Measurements from ENCODE around the gene ATN1. TPM values are rescaled to one million over a fixed set of nuclear protein-coding genes. Genes with fewer than 3 reads are reported as not detected.

ATN1 gene
- total RNA-seq, 2 experiments from 2014 or later = 33.9 to 34.6 TPM

GRCh38 chr12:6941267-6941666, 13.5 kb downstream of the ATN1 start:
- H3K27ac Mint-ChIP-seq = no peak overlapping the region
- ChIA-PET CTCF (interaction anchor here (6.5 kb wide), 1 partner anchor 22 kb away, joined by 71 read pairs; no protein-coding TSS in a partner anchor), POLR2A (interaction anchor here (0.9 to 19.4 kb wide), 10 partner anchors 6 to 167 kb away, joined by 3 to 295 read pairs (median 5); partner anchors contain the start of genes C12orf57, PTPN6, RNU7-1 and SPSB2)
- H3K4me1 Mint-ChIP-seq = peaks cover 47% of the 10 kb centered on the region
- DNase-seq = no peak
- no peaks in the 10 kb centered on the region for H3K9me3 Mint-ChIP-seq
- peaks cover 9% of the 10 kb centered on the region for H3K36me3 Mint-ChIP-seq (ENCODE audit: low read depth)
- no peak overlapping the region for H3K4me3 Mint-ChIP-seq
- no peaks in the 10 kb centered on the region for H3K27me3 Mint-ChIP-seq

GRCh38 chr12:6941782-6942181, 14.0 kb downstream of the ATN1 start:
- Mint-ChIP-seq H3K9me3 (no peaks in the 10 kb centered on the region), H3K36me3 (ENCODE audit: low read depth) (peaks cover 4% of the 10 kb centered on the region), H3K27ac (no peak overlapping the region), H3K4me1 (peaks cover 46% of the 10 kb centered on the region), H3K4me3 (no peak overlapping the region), H3K27me3 (no peaks in the 10 kb centered on the region)
- CTCF ChIA-PET = interaction anchor here (6.5 kb wide), 1 partner anchor 22 kb away, joined by 71 read pairs; no protein-coding TSS in a partner anchor
- DNase-seq = peak; percentile 16
- POLR2A ChIA-PET = interaction anchor here (1.0 to 11.8 kb wide), 8 partner anchors 10 to 167 kb away, joined by 3 to 295 read pairs (median 6); partner anchors contain the start of genes ATN1 and LPCAT3

GRCh38 chr12:6942331-6942665, 14.5 kb downstream of the ATN1 start:
- Mint-ChIP-seq H3K4me3 (no peak overlapping the region), H3K36me3 (ENCODE audit: low read depth) (peaks cover 3% of the 10 kb centered on the region), H3K27me3 (no peaks in the 10 kb centered on the region), H3K9me3 (no peaks in the 10 kb centered on the region), H3K4me1 (peaks cover 49% of the 10 kb centered on the region), H3K27ac (peak overlapping the region; percentile 93)
- DNase-seq = no peak
- CTCF ChIA-PET = interaction anchor here (5.7 to 11.2 kb wide), 2 partner anchors 19 to 26 kb away, joined by 42 to 465 read pairs; no protein-coding TSS in a partner anchor
- POLR2A ChIA-PET = interaction anchor here (1.8 to 11.8 kb wide), 6 partner anchors 11 to 76 kb away, joined by 6 to 1188 read pairs (median 95); partner anchors contain the start of genes ATN1, EMG1, LPCAT3 and PHB2

GRCh38 chr12:6943389-6943721, 15.6 kb downstream of the ATN1 start:
- Mint-ChIP-seq H3K9me3 (no peaks in the 10 kb centered on the region), H3K27me3 (no peaks in the 10 kb centered on the region), H3K4me3 (peak overlapping the region; percentile 86), H3K27ac (peak overlapping the region; percentile 93), H3K4me1 (peaks cover 54% of the 10 kb centered on the region), H3K36me3 (ENCODE audit: low read depth) (peaks cover 3% of the 10 kb centered on the region)
- ChIA-PET CTCF (interaction anchor here (0.6 to 11.2 kb wide), 16 partner anchors 9 to 170 kb away, joined by 3 to 465 read pairs (median 10); partner anchors contain the start of genes C1R, C1RL, CDCA3 and LPCAT3), POLR2A (interaction anchor here (0.8 to 11.8 kb wide), 52 partner anchors 9 to 1017 kb away, joined by 3 to 1188 read pairs (median 6); partner anchors contain the start of genes ATN1, C1R, C1RL and CD4)
- peak; percentile 85 for DNase-seq

GRCh38 chr12:6943722-6944380, 16.1 kb downstream of the ATN1 start, which contains the start of the genes C12orf57 and RNU7-1:
Gene C12orf57, plus strand, starts transcription at chr12:6944022. Its CDS starts 100 bp downstream, at chr12:6944122.
Gene RNU7-1, plus strand, starts transcription at chr12:6943816.
- DNase-seq = peak; percentile 89
- ChIA-PET POLR2A (interaction anchor here (0.6 to 11.8 kb wide), 59 partner anchors 9 to 1016 kb away, joined by 3 to 1188 read pairs (median 5); partner anchors contain the start of genes ATN1, C1R, C1RL and CD4), CTCF (interaction anchor here (0.6 to 11.2 kb wide), 23 partner anchors 9 to 254 kb away, joined by 3 to 465 read pairs (median 6); partner anchors contain the start of genes C1R, C1RL, CDCA3 and LPCAT3)

GRCh38 chr12:6944381-6945186, 16.8 kb downstream of the ATN1 start:
- peaks cover 59% of the 10 kb centered on the region for H3K4me1 Mint-ChIP-seq
- POLR2A ChIA-PET = interaction anchor here (0.6 to 11.8 kb wide), 57 partner anchors 8 to 1015 kb away, joined by 3 to 1188 read pairs (median 5); partner anchors contain the start of genes ATN1, C1RL, CD4 and CDCA3
- CTCF ChIA-PET = interaction anchor here (0.6 to 11.2 kb wide), 25 partner anchors 8 to 255 kb away, joined by 3 to 465 read pairs (median 4); partner anchors contain the start of genes C1R, C1RL, CDCA3 and LPCAT3

More at GRCh38 chr12:6943722-6944380, 16.1 kb downstream of the ATN1 start, which contains the start of the genes C12orf57 and RNU7-1:
- H3K27ac Mint-ChIP-seq = peak within 1 kb of the TSS; percentile 93
- H3K36me3 Mint-ChIP-seq (ENCODE audit: low read depth) = peaks cover 3% of the 10 kb centered on the region
- H3K27me3 Mint-ChIP-seq = no peaks in the 10 kb centered on the region
- H3K4me1 Mint-ChIP-seq = peaks cover 55% of the 10 kb centered on the region
- no peaks in the 10 kb centered on the region for H3K9me3 Mint-ChIP-seq
- H3K4me3 Mint-ChIP-seq = peak within 1 kb of the TSS; percentile 86

GRCh38 chr12:6945613-6946012, 17.9 kb downstream of the ATN1 start:
- Mint-ChIP-seq H3K9me3 (no peaks in the 10 kb centered on the region), H3K4me1 (peaks cover 66% of the 10 kb centered on the region), H3K27ac (peak overlapping the region; percentile 93), H3K27me3 (no peaks in the 10 kb centered on the region), H3K36me3 (ENCODE audit: low read depth) (no peaks in the 10 kb centered on the region), H3K4me3 (peak overlapping the region; percentile 86)
- DNase-seq = no peak
- ChIA-PET CTCF (interaction anchor here (1.0 to 11.2 kb wide), 15 partner anchors 8 to 168 kb away, joined by 3 to 465 read pairs (median 5); partner anchors contain the start of genes C1RL, CDCA3, LPCAT3 and SPSB2), POLR2A (interaction anchor here (1.0 to 11.8 kb wide), 15 partner anchors 7 to 412 kb away, joined by 3 to 1188 read pairs (median 33); partner anchors contain the start of genes ATN1, C1RL, CDCA3 and EMG1)

More at GRCh38 chr12:6944381-6945186, 16.8 kb downstream of the ATN1 start:
- Mint-ChIP-seq H3K9me3 (no peaks in the 10 kb centered on the region), H3K27me3 (no peaks in the 10 kb centered on the region), H3K36me3 (ENCODE audit: low read depth) (peaks cover 3% of the 10 kb centered on the region), H3K4me3 (peak overlapping the region; percentile 86), H3K27ac (peak overlapping the region; percentile 93)
- DNase-seq = peak; percentile 91

GRCh38 chr12:6946033-6946919, 18.5 kb downstream of the ATN1 start:
- H3K4me1 Mint-ChIP-seq = peaks cover 69% of the 10 kb centered on the region
- H3K27me3 Mint-ChIP-seq = no peaks in the 10 kb centered on the region
- CTCF ChIA-PET = interaction anchor here (1.1 to 11.2 kb wide), 12 partner anchors 8 to 198 kb away, joined by 3 to 465 read pairs (median 7); partner anchors contain the start of genes C1RL, LPCAT3 and SPSB2
- no peaks in the 10 kb centered on the region for H3K36me3 Mint-ChIP-seq (ENCODE audit: low read depth)
- peak overlapping the region; percentile 93 for H3K27ac Mint-ChIP-seq
- peak; percentile 74 for DNase-seq
- no peaks in the 10 kb centered on the region for H3K9me3 Mint-ChIP-seq
- H3K4me3 Mint-ChIP-seq = peak overlapping the region; percentile 86
- POLR2A ChIA-PET = interaction anchor here (0.6 to 11.8 kb wide), 13 partner anchors 14 to 412 kb away, joined by 3 to 1188 read pairs (median 21); partner anchors contain the start of genes ATN1, C1RL, CDCA3 and EMG1

GRCh38 chr12:6946920-6947374, 19.2 kb downstream of the ATN1 start:
- peak overlapping the region; percentile 93 for H3K27ac Mint-ChIP-seq
- peak overlapping the region; percentile 86 for H3K4me3 Mint-ChIP-seq
- H3K36me3 Mint-ChIP-seq (ENCODE audit: low read depth) = peaks cover 6% of the 10 kb centered on the region
- H3K4me1 Mint-ChIP-seq = peaks cover 69% of the 10 kb centered on the region
- ChIA-PET POLR2A (interaction anchor here (1.0 to 11.8 kb wide), 10 partner anchors 13 to 413 kb away, joined by 3 to 1188 read pairs (median 52); partner anchors contain the start of genes ATN1, C1RL, CDCA3 and EMG1), CTCF (interaction anchor here (1.0 to 11.2 kb wide), 12 partner anchors 9 to 198 kb away, joined by 3 to 465 read pairs (median 7); partner anchors contain the start of genes C1RL, LPCAT3 and SPSB2)
- no peaks in the 10 kb centered on the region for H3K9me3 Mint-ChIP-seq
- DNase-seq = no peak
- no peaks in the 10 kb centered on the region for H3K27me3 Mint-ChIP-seq

GRCh38 chr12:6947615-6948014, 19.9 kb downstream of the ATN1 start:
- H3K27me3 Mint-ChIP-seq = no peaks in the 10 kb centered on the region
- ChIA-PET POLR2A (interaction anchor here (1.3 to 11.8 kb wide), 8 partner anchors 13 to 163 kb away, joined by 5 to 1188 read pairs (median 95); partner anchors contain the start of genes ATN1, C1RL, CDCA3 and EMG1), CTCF (interaction anchor here (1.0 to 11.2 kb wide), 9 partner anchors 10 to 197 kb away, joined by 3 to 465 read pairs (median 6); no protein-coding TSS in a partner anchor)
- H3K4me1 Mint-ChIP-seq = peaks cover 68% of the 10 kb centered on the region
- H3K27ac Mint-ChIP-seq = peak overlapping the region; percentile 93
- no peak for DNase-seq
- H3K36me3 Mint-ChIP-seq (ENCODE audit: low read depth) = peaks cover 12% of the 10 kb centered on the region
- H3K9me3 Mint-ChIP-seq = no peaks in the 10 kb centered on the region
- H3K4me3 Mint-ChIP-seq = peak overlapping the region; percentile 86

Data from activated CD4-positive, alpha-beta memory T cell treated with anti-CD3 and anti-CD28 coated beads, Interleukin-2, amount 10 ng/mL, durations not matched to agents 7 days and 5 days (primary cell).